ENCODE data around the gene CORO6. TPM values are rescaled to one million over a fixed set of nuclear protein-coding genes. Genes with fewer than 3 reads are reported as not detected.

The CORO6 gene
- total and polyA plus RNA-seq, 3 donors from 2014 or later = 6.3 to 15.5 (median 11.7) TPM

- intact Hi-C loops (cut with DNase I; ENCODE audit: low total_unique reads) = no loop called here
- DNase-seq = no peak
- no peaks in the 10 kb centered on the region for H3K4me1 ChIP-seq
- H3K36me3 ChIP-seq (ENCODE audit: low read depth, missing control alignments) = no peaks in the 10 kb centered on the region
- H3K27ac ChIP-seq = no peak overlapping the region
- H3K4me3 ChIP-seq = no peak overlapping the region
- H3K27me3 ChIP-seq = no peaks in the 10 kb centered on the region
- 23 to 50% methylated on average over 1 of the region's 1 CpG for WGBS, 2 donors
- TF ChIP-seq POLR2A (IDR thresholded peaks at IDR 0.05) (no peak), CTCF (IDR thresholded peaks at IDR 0.05) (no peak)
- no peaks in the 10 kb centered on the region for H3K9me3 ChIP-seq
Measured at GRCh38 chr17:29665481-29665810, 42.7 kb upstream of the CORO6 start.

- Histone ChIP-seq H3K36me3 (ENCODE audit: low read depth, missing control alignments) (no peaks in the 10 kb centered on the region), H3K27me3 (no peaks in the 10 kb centered on the region), H3K9me3 (no peaks in the 10 kb centered on the region), H3K4me1 (no peaks in the 10 kb centered on the region), H3K27ac (no peak overlapping the region), H3K4me3 (no peak overlapping the region)
- 66 to 80% methylated on average over 2 of the region's 2 CpGs for WGBS, 2 donors
- intact Hi-C loops (cut with DNase I; ENCODE audit: low total_unique reads) = no loop called here
- TF ChIP-seq CTCF (IDR thresholded peaks at IDR 0.05) (no peak), POLR2A (IDR thresholded peaks at IDR 0.05) (no peak)
- DNase-seq = no peak
Measured at GRCh38 chr17:29664743-29665480, 42.2 kb upstream of the CORO6 start.

GRCh38 chr17:29663155-29663554 lies 40.4 kb upstream of the CORO6 start:
- no peaks in the 10 kb centered on the region for H3K9me3 ChIP-seq
- H3K36me3 ChIP-seq (ENCODE audit: low read depth, missing control alignments) = no peaks in the 10 kb centered on the region
- no peaks in the 10 kb centered on the region for H3K27me3 ChIP-seq
- H3K27ac ChIP-seq = no peak overlapping the region
- intact Hi-C loops (cut with DNase I; ENCODE audit: low total_unique reads) = no loop called here
- H3K4me1 ChIP-seq = no peaks in the 10 kb centered on the region
- no peak for DNase-seq
- WGBS, 2 donors = 32 to 43% methylated on average over 1 of the region's 1 CpG
- TF ChIP-seq CTCF (IDR thresholded peaks at IDR 0.05) (no peak), POLR2A (IDR thresholded peaks at IDR 0.05) (no peak)
- H3K4me3 ChIP-seq = no peak overlapping the region

GRCh38 chr17:29661213-29661612 lies 38.5 kb upstream of the CORO6 start:
- intact Hi-C loops (cut with DNase I; ENCODE audit: low total_unique reads) = no loop called here
- TF ChIP-seq CTCF (IDR thresholded peaks at IDR 0.05) (no peak), POLR2A (IDR thresholded peaks at IDR 0.05) (no peak)
- Histone ChIP-seq H3K9me3 (no peaks in the 10 kb centered on the region), H3K27me3 (no peaks in the 10 kb centered on the region), H3K27ac (no peak overlapping the region), H3K4me3 (no peak overlapping the region), H3K36me3 (ENCODE audit: low read depth, missing control alignments) (no peaks in the 10 kb centered on the region), H3K4me1 (no peaks in the 10 kb centered on the region)
- 52 to 60% methylated on average over 2 of the region's 2 CpGs for WGBS, 2 donors
- no peak for DNase-seq

- intact Hi-C loops (cut with DNase I; ENCODE audit: low total_unique reads) = no loop called here
- no peak overlapping the region for H3K4me3 ChIP-seq
- H3K9me3 ChIP-seq = no peaks in the 10 kb centered on the region
- 90% methylated on average over 2 of the region's 2 CpGs for WGBS, 2 donors
- DNase-seq = no peak
- H3K27me3 ChIP-seq = no peaks in the 10 kb centered on the region
- H3K36me3 ChIP-seq (ENCODE audit: low read depth, missing control alignments) = no peaks in the 10 kb centered on the region
- no peaks in the 10 kb centered on the region for H3K4me1 ChIP-seq
- TF ChIP-seq CTCF (IDR thresholded peaks at IDR 0.05) (no peak), POLR2A (IDR thresholded peaks at IDR 0.05) (no peak)
- no peak overlapping the region for H3K27ac ChIP-seq
Measured at GRCh38 chr17:29659155-29659554, 36.4 kb upstream of the CORO6 start.
